Subcutaneous adipose tissue (tissue), 4 donors: ENCODE data around the gene LSM12. TPM values are rescaled to one million over a fixed set of nuclear protein-coding genes. Genes with fewer than 3 reads are reported as not detected.

ENCODE experiments used
- total RNA-seq, 4 donors: library from RNA; depleted of rRNA; stranded (reverse); fragments of >200 nt; gene quantifications; one replicate each; pipeline ENCODE4 v1.1.0, GENCODE V29; 2016
- TF ChIP-seq, protein P1 (sequence below): fragments of 450-650 bp; IDR thresholded peaks from one replicate; pipeline ENCODE4 v1.5.1; 2016; ENCODE audit warnings: low read depth, mild to moderate bottlenecking, control low read depth, antibody characterized with exemption, moderate library complexity

The LSM12 gene
- total RNA-seq, 4 donors from 2014 or later: 26.2 to 57.2 (median 29.1) TPM

DNA sequence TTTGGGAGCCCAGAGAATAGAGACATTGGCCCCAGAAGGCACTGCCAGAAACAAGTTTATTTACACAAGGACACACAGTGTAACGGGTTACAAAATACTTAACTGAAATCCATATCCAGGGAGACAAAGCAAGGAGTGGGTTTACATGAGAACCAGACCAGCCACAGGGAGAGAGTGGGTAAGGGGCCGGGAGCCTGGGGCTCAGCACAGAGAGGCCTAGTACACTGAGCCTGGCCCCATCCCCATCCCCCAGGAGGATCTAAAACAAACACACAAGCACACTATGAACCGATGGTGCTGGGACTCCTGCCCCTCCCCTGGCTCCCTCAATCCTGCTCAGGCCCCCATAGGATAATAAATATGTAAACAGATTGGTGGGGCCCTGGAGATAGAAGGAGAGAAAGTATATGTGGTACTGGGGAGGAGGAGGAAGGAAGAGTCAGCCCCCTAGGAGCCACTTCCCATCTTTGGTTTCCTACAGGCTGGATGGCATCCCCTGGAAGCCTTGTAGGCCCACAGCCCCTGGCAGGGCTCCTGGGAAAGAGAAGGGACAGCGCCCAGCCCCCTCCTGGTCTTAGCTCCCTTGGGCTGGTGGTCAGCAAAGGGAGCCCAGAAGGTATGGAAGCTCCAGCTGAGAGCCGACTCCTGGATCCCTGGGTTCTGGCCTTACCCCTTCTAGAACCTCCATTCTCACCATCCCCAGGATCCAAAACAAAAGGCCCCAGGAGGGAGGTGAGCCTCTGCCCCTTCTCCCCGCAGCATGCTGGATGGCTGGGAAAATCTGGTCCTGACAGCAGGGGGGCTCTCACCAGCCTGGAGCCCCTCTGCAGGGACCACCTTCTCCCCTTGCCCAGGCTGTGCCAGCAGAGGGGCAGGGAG lies 10.5 kb upstream of the LSM12 start:
- TF ChIP-seq, protein P1, sequence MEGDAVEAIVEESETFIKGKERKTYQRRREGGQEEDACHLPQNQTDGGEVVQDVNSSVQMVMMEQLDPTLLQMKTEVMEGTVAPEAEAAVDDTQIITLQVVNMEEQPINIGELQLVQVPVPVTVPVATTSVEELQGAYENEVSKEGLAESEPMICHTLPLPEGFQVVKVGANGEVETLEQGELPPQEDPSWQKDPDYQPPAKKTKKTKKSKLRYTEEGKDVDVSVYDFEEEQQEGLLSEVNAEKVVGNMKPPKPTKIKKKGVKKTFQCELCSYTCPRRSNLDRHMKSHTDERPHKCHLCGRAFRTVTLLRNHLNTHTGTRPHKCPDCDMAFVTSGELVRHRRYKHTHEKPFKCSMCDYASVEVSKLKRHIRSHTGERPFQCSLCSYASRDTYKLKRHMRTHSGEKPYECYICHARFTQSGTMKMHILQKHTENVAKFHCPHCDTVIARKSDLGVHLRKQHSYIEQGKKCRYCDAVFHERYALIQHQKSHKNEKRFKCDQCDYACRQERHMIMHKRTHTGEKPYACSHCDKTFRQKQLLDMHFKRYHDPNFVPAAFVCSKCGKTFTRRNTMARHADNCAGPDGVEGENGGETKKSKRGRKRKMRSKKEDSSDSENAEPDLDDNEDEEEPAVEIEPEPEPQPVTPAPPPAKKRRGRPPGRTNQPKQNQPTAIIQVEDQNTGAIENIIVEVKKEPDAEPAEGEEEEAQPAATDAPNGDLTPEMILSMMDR: no peak

DNA sequence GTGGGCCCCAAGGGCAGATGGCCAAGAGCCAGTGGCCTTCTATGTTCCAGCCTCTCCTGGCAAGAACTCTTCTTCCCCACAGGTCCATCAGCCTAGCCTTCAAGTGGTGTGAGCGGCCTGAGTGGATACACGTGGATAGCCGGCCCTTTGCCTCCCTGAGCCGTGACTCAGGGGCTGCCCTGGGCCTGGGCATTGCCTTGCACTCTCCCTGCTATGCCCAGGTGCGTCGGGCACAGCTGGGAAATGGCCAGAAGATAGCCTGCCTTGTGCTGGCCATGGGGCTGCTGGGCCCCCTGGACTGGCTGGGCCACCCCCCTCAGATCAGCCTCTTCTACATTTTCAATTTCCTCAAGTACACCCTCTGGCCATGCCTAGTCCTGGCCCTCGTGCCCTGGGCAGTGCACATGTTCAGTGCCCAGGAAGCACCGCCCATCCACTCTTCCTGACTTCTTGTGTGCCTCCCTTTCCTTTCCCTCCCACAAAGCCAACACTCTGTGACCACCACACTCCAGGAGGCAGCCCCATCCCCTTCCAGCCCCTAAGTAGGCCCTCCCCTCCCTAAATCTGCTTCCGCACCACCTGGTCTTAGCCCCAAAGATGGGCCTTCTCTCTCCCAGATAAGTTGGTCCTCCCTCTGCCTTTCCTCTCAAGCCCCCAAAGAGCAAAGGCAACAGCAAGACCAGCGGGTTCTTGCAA lies 9.3 kb upstream of the LSM12 start:
- TF ChIP-seq, protein P1: no peak

DNA sequence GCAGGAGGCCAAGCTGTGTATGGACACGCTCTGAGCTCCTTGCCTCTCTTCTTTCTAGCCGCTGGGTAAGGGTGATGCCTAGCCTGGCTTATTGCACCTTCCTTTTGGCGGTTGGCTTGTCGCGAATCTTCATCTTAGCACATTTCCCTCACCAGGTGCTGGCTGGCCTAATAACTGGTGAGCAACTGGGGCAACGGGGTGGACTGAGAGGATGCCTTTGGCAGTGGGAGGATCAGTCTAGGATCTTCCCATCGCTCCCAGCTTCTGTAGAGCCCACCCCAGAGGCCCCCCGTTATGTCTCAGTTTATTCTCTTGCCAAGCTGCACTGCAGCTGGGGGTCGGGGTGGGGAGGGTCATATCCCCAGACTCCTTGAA lies 8.4 kb upstream of the LSM12 start:
- TF ChIP-seq, protein P1: no peak

DNA sequence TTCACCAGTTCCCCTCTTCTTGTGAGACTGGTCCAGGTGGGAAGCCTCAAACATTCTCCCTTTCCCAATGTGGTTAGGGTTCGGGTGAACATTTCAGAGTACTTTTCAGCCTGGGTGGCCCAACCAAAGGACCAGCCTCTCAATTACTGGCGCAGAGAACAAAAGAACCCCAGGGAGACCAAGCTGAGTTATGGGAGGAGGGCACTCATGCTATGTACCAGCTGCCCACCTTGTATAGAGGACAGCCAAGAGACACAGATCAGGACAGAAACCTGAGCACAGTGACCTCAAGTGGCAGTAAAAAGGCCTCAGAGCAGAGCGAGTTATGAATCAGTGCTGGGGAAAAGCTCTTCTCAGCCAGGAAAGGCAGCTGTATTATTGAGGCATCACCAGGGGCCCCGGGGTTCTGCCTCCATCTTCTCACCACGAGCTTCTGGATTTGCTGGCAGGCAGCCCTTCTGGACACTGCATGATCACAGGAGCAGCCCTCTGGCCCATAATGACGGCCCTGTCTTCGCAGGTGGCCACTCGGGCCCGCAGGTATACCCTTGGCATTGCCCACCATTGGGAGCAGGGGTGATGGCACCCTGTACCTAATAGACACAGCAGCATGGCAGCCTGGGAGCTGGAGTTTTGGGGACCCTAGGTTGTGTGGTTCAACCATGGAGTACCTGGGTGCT lies 7.9 kb upstream of the LSM12 start:
- TF ChIP-seq, protein P1: no peak

DNA sequence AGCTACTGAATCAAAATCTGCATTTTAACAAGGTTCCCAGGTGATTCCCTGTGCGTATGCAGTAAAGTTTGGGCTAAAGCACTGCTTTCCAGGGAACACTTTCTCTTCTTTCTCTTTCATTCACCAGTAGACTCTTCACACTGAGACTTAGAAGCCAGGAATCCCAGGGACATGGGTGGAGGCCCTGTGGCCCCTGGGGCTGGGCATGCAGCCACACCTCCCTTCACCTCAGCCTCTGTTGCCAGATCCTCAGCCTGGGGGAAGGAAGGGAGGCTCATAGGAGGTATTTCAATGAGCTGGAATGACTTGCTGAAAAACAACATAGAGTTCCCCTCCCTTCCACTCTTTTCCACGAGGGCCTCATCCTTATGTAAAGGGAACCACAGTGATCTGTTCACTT lies 5.3 kb upstream of the LSM12 start:
- TF ChIP-seq, protein P1: no peak

DNA sequence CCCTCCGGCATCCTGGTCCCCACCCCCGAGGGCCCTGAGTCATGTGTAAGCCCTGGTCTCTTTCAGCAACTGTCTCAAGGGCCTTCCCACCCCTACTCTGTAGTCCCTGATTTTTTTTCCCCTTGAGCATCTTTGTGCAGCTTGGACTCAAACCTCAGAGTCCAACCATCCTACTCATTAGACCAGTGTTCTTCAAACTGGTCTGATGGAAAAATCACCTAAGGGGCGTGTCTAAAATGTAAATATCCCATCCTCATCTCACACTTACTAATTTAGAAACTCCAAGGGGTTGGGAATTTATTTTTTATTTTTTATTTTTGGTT lies 4.7 kb upstream of the LSM12 start:
- TF ChIP-seq, protein P1: no peak
